ENCODE measurements around the gene GPR137B. TPM values are rescaled to one million over a fixed set of nuclear protein-coding genes. Genes with fewer than 3 reads are reported as not detected.

GPR137B gene
- total RNA-seq, 1 experiment from 2014 or later = 11.4 TPM

DNA sequence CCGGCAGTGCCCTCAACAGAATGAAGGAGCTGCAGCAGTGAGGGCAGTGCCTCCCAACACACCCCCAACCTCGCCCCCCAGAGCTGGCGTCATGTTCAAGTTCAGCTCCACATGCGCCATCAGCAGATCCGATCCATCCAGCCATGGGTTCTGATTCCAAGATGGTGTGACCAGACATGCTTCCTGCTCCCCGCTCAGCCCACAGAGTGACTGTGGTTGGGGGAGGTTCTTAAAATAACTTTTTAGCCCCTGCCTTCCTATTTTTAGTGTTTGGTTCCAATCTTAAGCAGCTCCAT lies 30.1 kb upstream of the GPR137B start:
- Histone ChIP-seq H3K4me3 (replicated peaks in 1 of 2; ENCODE audit: low read depth in 1 of 2, low read length in 2 of 2) (no peak overlapping the region), H3K36me3 (ENCODE audit: control insufficient read depth in 1 of 2, insufficient read depth in 2 of 2, low read length in 2 of 2) (no peaks in the 10 kb centered on the region), H3K79me2 (ENCODE audit: insufficient read depth, low read length) (no peaks in the 10 kb centered on the region), H3K4me2 (ENCODE audit: low read length) (no peak overlapping the region), H3K9me2 (ENCODE audit: insufficient read depth) (no peaks in the 10 kb centered on the region), H3K27ac (ENCODE audit: low read depth, low read length) (no peak overlapping the region), H4K20me1 (ENCODE audit: insufficient read depth) (no peaks in the 10 kb centered on the region), H3K9me3 (ENCODE audit: control insufficient read depth in 1 of 2, insufficient read depth in 1 of 2, low read depth in 1 of 2, low read length in 2 of 2) (no peaks in the 10 kb centered on the region), H3K4me1 (ENCODE audit: control insufficient read depth in 1 of 2, insufficient read depth in 2 of 2, low read length in 2 of 2) (peaks cover 0 to 3% of the 10 kb centered on the region in 2 experiments; a peak in 1 of 4 replicates), H2AFZ (ENCODE audit: low read depth, low read length, poor library complexity, severe bottlenecking) (no peak overlapping the region), H3K27me3 (ENCODE audit: insufficient read depth, low read length) (no peaks in the 10 kb centered on the region), H3K9ac (ENCODE audit: low read length) (no peak overlapping the region)
- ATAC-seq (no peak), DNase-seq (ENCODE audit: low read depth, low spot score) (no peak)
- ChIA-PET POLR2A (no interaction called here), RAD21 (ENCODE audit: low non-redundant PET in 1 of 2, low total read pairs in 2 of 2, uncharacterized antibody in 2 of 2, unreplicated experiment in 2 of 2) (no interaction called here), CTCF (no interaction called here)
- intact Hi-C loops (cut with micrococcal nuclease) = no loop called here
- BruUV-seq (replicated peaks) = no TSS peak
- TF ChIP-seq JUND (IDR thresholded peaks at IDR 0.05) (no peak), YY1 (IDR thresholded peaks at IDR 0.05; ENCODE audit: extremely low read depth, insufficient replicate concordance, low read depth, low read length) (no peak)

DNA sequence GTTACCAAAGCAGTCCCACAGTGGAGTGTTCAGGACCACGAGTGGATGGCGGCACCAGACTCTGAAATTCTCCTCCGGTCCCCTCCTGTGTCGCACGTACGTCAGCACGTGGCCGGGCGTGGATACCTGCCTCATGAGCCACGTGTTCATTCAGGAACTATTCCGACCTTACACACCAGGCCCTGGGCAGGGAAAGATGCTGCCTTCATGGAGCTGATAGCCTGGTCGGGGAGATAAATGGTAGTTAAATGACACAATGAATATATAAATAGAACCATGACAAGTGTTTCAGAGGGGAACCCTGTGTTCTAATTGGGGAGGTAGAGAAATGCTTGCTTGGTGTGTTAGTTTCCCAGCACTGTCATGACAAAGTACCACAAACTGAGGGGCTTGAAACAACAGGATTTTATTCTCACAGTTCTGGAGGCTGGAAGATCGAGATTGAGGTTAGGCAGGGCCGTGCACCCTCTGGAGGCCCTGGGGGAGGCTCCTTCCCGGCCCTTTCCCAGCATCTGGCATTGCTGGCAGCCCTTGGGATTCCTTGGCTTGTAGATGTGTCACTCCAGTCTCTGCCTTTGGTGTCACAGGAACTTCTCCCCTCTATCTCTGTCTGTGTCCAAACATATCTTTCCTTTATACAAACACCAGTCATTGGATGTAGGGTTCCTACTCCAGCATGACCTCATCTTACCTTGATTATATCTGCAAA lies 28.9 kb upstream of the GPR137B start:
- DNase-seq (ENCODE audit: low read depth, low spot score) = no peak
- ChIA-PET RAD21 (ENCODE audit: low non-redundant PET in 1 of 2, low total read pairs in 2 of 2, uncharacterized antibody in 2 of 2, unreplicated experiment in 2 of 2) (no interaction called here), POLR2A (no interaction called here), CTCF (no interaction called here)
- no peaks in the 10 kb centered on the region for H3K9me2 ChIP-seq (ENCODE audit: insufficient read depth)
- H3K4me1 ChIP-seq (ENCODE audit: control insufficient read depth in 1 of 2, insufficient read depth in 2 of 2, low read length in 2 of 2) = peaks cover 0 to 3% of the 10 kb centered on the region in 2 experiments; a peak in 1 of 4 replicates
- no TSS peak for BruUV-seq (replicated peaks)
- H3K36me3 ChIP-seq (ENCODE audit: control insufficient read depth in 1 of 2, insufficient read depth in 2 of 2, low read length in 2 of 2) = no peaks in the 10 kb centered on the region
- no peaks in the 10 kb centered on the region for H4K20me1 ChIP-seq (ENCODE audit: insufficient read depth)
- no peaks in the 10 kb centered on the region for H3K9me3 ChIP-seq (ENCODE audit: control insufficient read depth in 1 of 2, insufficient read depth in 1 of 2, low read depth in 1 of 2, low read length in 2 of 2)
- no peak overlapping the region for H3K4me2 ChIP-seq (ENCODE audit: low read length)
- H3K9ac ChIP-seq (ENCODE audit: low read length) = no peak overlapping the region
- no peak overlapping the region for H3K27ac ChIP-seq (ENCODE audit: low read depth, low read length)
- intact Hi-C loops (cut with micrococcal nuclease) = no loop called here
- no peaks in the 10 kb centered on the region for H3K27me3 ChIP-seq (ENCODE audit: insufficient read depth, low read length)
- no peaks in the 10 kb centered on the region for H3K79me2 ChIP-seq (ENCODE audit: insufficient read depth, low read length)
- H3K4me3 ChIP-seq (replicated peaks in 1 of 2; ENCODE audit: low read depth in 1 of 2, low read length in 2 of 2) = no peak overlapping the region
- no peak overlapping the region for H2AFZ ChIP-seq (ENCODE audit: low read depth, low read length, poor library complexity, severe bottlenecking)
- no peak for ATAC-seq
- TF ChIP-seq TCF7L2 (IDR thresholded peaks at IDR 0.05; ENCODE audit: borderline replicate concordance, extremely low read depth, insufficient read depth, insufficient read length) (no peak), FOSL1 (IDR thresholded peaks at IDR 0.05; ENCODE audit: low read depth) (no peak), CBX3 (IDR thresholded peaks at IDR 0.05; ENCODE audit: low read depth) (no peak), RAD21 (IDR thresholded peaks at IDR 0.05; ENCODE audit: low read depth) (no peak), YY1 (IDR thresholded peaks at IDR 0.05; ENCODE audit: extremely low read depth, insufficient replicate concordance, low read depth, low read length) (no peak), SIN3A (IDR thresholded peaks at IDR 0.05; ENCODE audit: low read depth) (no peak), ZFX (IDR thresholded peaks at IDR 0.05) (no peak), EZH2phosphoT487 (IDR thresholded peaks at IDR 0.05; ENCODE audit: borderline replicate concordance) (no peak), SRF (IDR thresholded peaks at IDR 0.05; ENCODE audit: low read depth) (no peak), SP1 (IDR thresholded peaks at IDR 0.05; ENCODE audit: low read depth) (no peak), POLR2A (IDR thresholded peaks at IDR 0.05; ENCODE audit: borderline replicate concordance, extremely low read depth, insufficient read depth, insufficient read length) (no peak), ZNF274 (IDR thresholded peaks at IDR 0.05; ENCODE audit: low read depth, low read length) (no peak)
- TF ChIP-seq, protein P1, sequence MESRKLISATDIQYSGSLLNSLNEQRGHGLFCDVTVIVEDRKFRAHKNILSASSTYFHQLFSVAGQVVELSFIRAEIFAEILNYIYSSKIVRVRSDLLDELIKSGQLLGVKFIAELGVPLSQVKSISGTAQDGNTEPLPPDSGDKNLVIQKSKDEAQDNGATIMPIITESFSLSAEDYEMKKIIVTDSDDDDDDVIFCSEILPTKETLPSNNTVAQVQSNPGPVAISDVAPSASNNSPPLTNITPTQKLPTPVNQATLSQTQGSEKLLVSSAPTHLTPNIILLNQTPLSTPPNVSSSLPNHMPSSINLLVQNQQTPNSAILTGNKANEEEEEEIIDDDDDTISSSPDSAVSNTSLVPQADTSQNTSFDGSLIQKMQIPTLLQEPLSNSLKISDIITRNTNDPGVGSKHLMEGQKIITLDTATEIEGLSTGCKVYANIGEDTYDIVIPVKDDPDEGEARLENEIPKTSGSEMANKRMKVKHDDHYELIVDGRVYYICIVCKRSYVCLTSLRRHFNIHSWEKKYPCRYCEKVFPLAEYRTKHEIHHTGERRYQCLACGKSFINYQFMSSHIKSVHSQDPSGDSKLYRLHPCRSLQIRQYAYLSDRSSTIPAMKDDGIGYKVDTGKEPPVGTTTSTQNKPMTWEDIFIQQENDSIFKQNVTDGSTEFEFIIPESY (IDR thresholded peaks at IDR 0.05; ENCODE audit: extremely low read depth, insufficient replicate concordance, low read length) = no peak
- TF ChIP-seq, protein P2, sequence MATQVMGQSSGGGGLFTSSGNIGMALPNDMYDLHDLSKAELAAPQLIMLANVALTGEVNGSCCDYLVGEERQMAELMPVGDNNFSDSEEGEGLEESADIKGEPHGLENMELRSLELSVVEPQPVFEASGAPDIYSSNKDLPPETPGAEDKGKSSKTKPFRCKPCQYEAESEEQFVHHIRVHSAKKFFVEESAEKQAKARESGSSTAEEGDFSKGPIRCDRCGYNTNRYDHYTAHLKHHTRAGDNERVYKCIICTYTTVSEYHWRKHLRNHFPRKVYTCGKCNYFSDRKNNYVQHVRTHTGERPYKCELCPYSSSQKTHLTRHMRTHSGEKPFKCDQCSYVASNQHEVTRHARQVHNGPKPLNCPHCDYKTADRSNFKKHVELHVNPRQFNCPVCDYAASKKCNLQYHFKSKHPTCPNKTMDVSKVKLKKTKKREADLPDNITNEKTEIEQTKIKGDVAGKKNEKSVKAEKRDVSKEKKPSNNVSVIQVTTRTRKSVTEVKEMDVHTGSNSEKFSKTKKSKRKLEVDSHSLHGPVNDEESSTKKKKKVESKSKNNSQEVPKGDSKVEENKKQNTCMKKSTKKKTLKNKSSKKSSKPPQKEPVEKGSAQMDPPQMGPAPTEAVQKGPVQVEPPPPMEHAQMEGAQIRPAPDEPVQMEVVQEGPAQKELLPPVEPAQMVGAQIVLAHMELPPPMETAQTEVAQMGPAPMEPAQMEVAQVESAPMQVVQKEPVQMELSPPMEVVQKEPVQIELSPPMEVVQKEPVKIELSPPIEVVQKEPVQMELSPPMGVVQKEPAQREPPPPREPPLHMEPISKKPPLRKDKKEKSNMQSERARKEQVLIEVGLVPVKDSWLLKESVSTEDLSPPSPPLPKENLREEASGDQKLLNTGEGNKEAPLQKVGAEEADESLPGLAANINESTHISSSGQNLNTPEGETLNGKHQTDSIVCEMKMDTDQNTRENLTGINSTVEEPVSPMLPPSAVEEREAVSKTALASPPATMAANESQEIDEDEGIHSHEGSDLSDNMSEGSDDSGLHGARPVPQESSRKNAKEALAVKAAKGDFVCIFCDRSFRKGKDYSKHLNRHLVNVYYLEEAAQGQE (IDR thresholded peaks at IDR 0.05; ENCODE audit: low read depth) = no peak
- TF ChIP-seq, protein P3, sequence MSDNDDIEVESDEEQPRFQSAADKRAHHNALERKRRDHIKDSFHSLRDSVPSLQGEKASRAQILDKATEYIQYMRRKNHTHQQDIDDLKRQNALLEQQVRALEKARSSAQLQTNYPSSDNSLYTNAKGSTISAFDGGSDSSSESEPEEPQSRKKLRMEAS (IDR thresholded peaks at IDR 0.05) = no peak

Data from HCT116 (cell line).